ENCODE measurements around the gene GNL2. TPM values are rescaled to one million over a fixed set of nuclear protein-coding genes. Genes with fewer than 3 reads are reported as not detected.
"Not testable (repeated sequence)": the region's sequence is repeated elsewhere in the genome, so short reads cannot be mapped to it uniquely, and the experiment has no call there.

The GNL2 gene
- total RNA-seq, 1 donor from 2014 or later, result 44.4 TPM

DNA sequence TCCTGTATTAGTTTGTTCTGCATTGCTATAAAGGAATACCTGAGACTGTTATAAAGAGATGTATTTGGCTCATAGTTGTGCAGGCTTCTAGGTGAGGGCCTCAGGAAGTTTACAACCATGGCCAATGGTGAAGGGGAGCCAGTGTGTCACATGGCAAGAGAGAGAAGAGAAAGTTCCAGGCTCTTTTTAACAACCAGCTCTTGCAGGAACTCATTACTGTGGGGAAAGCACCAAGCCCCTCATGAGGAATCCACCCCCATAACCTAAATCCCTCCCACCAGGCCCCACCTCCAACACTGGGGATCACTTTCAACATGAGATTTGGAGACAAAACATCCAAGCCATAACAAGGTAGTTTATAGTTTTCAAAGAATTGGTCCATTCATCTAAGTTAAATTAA, 76.1 kb downstream of the GNL2 start:
- DNase-seq (ENCODE audit: low spot score in 2 of 2) (no peak), FAIRE-seq (no peak)

DNA sequence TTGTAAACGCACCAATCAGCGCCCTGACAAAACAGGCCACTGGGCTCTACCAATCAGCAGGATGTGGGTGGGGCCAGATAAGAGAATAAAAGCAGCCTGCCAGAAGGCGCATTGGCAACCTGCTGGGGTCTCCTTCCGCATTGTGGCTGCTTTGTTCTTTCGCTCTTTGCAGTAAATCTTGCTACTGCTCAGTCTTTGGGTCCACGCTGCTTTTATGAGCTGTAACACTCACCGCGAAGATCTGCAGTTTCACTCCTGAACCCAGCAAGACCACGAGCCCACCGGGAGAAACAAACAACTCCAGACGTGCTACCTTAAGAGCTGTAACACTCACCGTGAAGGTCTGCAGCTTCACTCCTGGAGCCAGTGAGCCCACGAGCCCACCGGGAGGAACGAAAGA, 76.8 kb downstream of the GNL2 start:
- FAIRE-seq; DNase-seq (ENCODE audit: low spot score in 2 of 2): not testable (repeated sequence)

GRCh38 chr1:37518241-37518640, 77.5 kb downstream of the GNL2 start:
- DNase-seq (ENCODE audit: low spot score in 2 of 2); FAIRE-seq: not testable (repeated sequence)

DNA sequence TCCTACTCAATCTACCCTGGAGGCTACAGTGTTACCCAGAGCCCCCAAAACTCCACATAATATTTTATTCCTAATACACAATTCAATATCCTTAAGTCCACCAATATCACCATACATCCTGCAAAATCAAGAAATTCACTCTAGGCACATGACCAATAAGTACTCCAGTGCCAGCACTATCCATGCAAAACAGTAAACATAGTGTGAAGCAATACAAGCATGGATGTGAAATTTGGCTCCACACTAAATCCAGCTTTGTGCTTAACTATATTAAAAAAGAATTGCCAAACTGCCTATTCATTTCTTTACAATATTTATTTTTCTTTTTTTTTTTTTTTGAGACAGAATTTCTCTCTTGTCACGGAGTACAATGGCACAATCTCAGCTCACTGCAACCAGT, 78.2 kb downstream of the GNL2 start:
- FAIRE-seq (no peak), DNase-seq (ENCODE audit: low spot score in 2 of 2) (no peak)

Small RNA genes lying within 50 kb of the gene (small RNA-seq; reads per million reads assigned to genes)
- gene AL034379.1, result not detected

Other genes with a start within 250 kb of the GNL2 start
- 0.41 TPM for gene ZC3H12A, start 121.4 kb downstream of the GNL2 start, total RNA-seq
- gene MEAF6, start 81.2 kb downstream of the GNL2 start, total RNA-seq, result 147 TPM
- gene SNIP1, start 41.6 kb downstream of the GNL2 start, total RNA-seq, result 29.8 TPM
- gene DNALI1, start 39.0 kb downstream of the GNL2 start, total RNA-seq, result 2.9 TPM
- not detected for gene RSPO1, start 39.0 kb upstream of the GNL2 start, total RNA-seq
- 0.82 TPM for gene CDCA8, start 96.6 kb upstream of the GNL2 start, total RNA-seq
- 8.6 TPM for gene EPHA10, start 169.2 kb upstream of the GNL2 start, total RNA-seq
- 28.9 TPM for gene MANEAL, start 197.9 kb upstream of the GNL2 start, total RNA-seq
- 16.3 TPM for gene C1orf122, start 211.9 kb upstream of the GNL2 start, total RNA-seq
- gene YRDC, start 212.3 kb upstream of the GNL2 start, total RNA-seq, result 16.3 TPM

All from frontal cortex (tissue), 4 donors.